Kidney (tissue), 14 donors: ENCODE data around the gene MCF2L. TPM values are rescaled to one million over a fixed set of nuclear protein-coding genes. Genes with fewer than 3 reads are reported as not detected.
A peak's percentile ranks its signal among the peaks of the same experiment; 100 is the strongest.
"Not testable (repeated sequence)": the region's sequence is repeated elsewhere in the genome, so short reads cannot be mapped to it uniquely, and the experiment has no call there.

ENCODE experiments used
- DNase-seq, 5 donors: peaks; one replicate each; pipeline ENCODE4 v3.0.0-alpha.2; 2013 to 2020
- FAIRE-seq: peaks from 2 replicates; lab custom pipeline; 2012; peaks lifted over from hg19 to GRCh38; lab: Jason Lieb, UNC
- H3K27ac ChIP-seq, 2 donors: one replicate each; pipeline ENCODE4 v1.7.0; 2013; ENCODE audit warnings: low read depth in 2 of 2, low read length in 2 of 2, inconsistent platforms in 1 of 2
- H3K27me3 ChIP-seq: one replicate; pipeline ENCODE4 v1.7.1; 2013; ENCODE audit warnings: low read length, inconsistent platforms; ENCODE audit not compliant: control insufficient read depth, insufficient read depth
- H3K36me3 ChIP-seq, 3 donors: one replicate each; pipeline versions ENCODE4 v1.7.0 to v1.7.1; 2013; ENCODE audit warnings: low read length in 3 of 3, control low read depth in 1 of 3, inconsistent platforms in 1 of 3; ENCODE audit not compliant: insufficient read depth in 3 of 3, control insufficient read depth in 2 of 3
- H3K4me1 ChIP-seq, 3 donors: one replicate each; pipeline versions ENCODE4 v1.7.0 to v1.7.1; 2013; ENCODE audit warnings: low read length in 3 of 3, inconsistent platforms in 1 of 3, low read depth in 1 of 3; ENCODE audit not compliant: control insufficient read depth in 2 of 3, insufficient read depth in 2 of 3
- H3K4me3 ChIP-seq, 3 donors: one replicate each; pipeline versions ENCODE4 v1.7.0 to v1.8.1; 2013; ENCODE audit warnings: low read length in 3 of 3, control low read depth in 1 of 3, inconsistent platforms in 1 of 3
- H3K9ac ChIP-seq, 3 donors: one replicate each; pipeline versions ENCODE4 v1.7.0 to v1.7.1; 2013; ENCODE audit warnings: low read length in 3 of 3, control low read depth in 1 of 3, inconsistent platforms in 1 of 3
- H3K9me3 ChIP-seq, 3 donors: one replicate each; pipeline versions ENCODE4 v1.7.0 to v1.7.1; 2013; ENCODE audit warnings: low read length in 3 of 3, control low read depth in 1 of 3, inconsistent platforms in 1 of 3; ENCODE audit not compliant: control insufficient read depth in 2 of 3, insufficient read depth in 1 of 3
- CTCF ChIP-seq: IDR thresholded peaks from 3 replicates; pipeline ENCODE4 v1.5.1; 2012; ENCODE audit warnings: mild to moderate bottlenecking, moderate library complexity, borderline replicate concordance; ENCODE audit not compliant: insufficient read depth; ENCODE audit errors: extremely low read depth
- intact Hi-C: fragments of 100-400 bp; cut with DNase I; formaldehyde crosslinking; loops from one replicate; pipeline ENCODE4 v1.11.1; 2022
- polyA plus RNA-seq: library from polyadenylated mRNA; stranded (reverse); fragments of 350-450 nt; fragmentation: Illumina TruSeq; extraction: RNeasy Lipid Tissue Mini Kit (QIAGEN cat#74804); gene quantifications from one replicate; pipeline ENCODE4 v1.2.3, GENCODE V29; 2014; ENCODE audit warnings: low read depth, low replicate concordance; ENCODE audit not compliant: insufficient read depth
- total RNA-seq: library from RNA; stranded (reverse); fragmentation: NEBNext Ultra II Directional; extraction: Animal tissue kit (Norgen Biotek cat#: 25700); gene quantifications from one replicate; pipeline ENCODE4 v1.2.1, GENCODE V29; 2021
- donor health status: control.
- donor health status: control.
- donor health status: control.
- donor health status: control.
- donor health status: control.
- donor health status: DM: yes; HTN: yes; CAD: no.
- donor health status: Normal renal cell carcinoma (clear cell type).

Gene MCF2L
- total and polyA plus RNA-seq, 2 donors from 2014 or later: 12.1 to 61.9 TPM

DNA sequence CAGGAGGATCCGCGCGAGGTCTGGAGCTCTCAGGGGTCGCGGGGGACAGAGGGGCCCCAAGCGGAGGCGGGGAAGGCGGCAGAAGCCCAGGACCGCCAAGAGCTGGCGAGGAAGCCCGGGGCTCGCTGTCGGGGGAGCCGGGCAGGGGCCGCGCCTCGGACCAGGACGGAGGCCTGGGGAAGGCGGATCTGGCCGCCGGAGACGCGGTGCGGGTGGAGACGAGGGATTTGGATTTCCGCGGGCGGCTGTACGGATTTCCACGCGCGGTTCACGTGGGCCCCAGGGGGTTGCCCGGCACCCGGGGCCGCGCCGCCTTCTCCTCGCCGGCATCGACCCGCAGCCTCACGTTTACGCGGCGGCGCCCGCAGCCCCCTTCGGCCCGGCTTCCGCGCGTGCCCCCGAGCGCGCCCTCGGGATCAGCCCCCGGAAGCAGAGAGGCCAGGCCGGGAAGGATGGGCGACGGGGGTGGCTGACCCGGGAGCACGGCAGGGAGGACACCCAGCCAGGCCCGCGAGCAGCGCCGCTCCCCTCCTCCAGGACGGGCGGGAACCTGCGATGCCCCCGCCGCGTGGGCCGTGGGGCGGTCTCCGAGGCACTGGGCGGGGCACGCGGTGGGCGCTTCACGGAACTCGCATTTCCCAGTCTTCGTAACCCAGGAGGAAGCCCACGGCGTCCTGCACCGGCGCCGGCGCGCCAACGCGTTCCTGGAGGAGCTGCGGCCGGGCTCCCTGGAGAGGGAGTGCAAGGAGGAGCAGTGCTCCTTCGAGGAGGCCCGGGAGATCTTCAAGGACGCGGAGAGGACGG, 141.2 kb downstream of the MCF2L start:
- Histone ChIP-seq H3K27ac (no peak overlapping the region), H3K9me3 (no peaks in the 10 kb centered on the region), H3K36me3 (no peaks in the 10 kb centered on the region), H3K4me1 (peaks cover 0 to 3% (median 0%) of the 10 kb centered on the region in 3 donors), H3K4me3 (peak overlapping the region in 2 of 3 donors; percentile 18 to 37), H3K9ac (no peak overlapping the region), H3K27me3 (no peaks in the 10 kb centered on the region)
- no peak for TF ChIP-seq CTCF
- FAIRE-seq (no peak), DNase-seq (peak; percentile 29 to 70 (median 53))
- intact Hi-C loops: no loop called here

- peaks cover 0 to 3% (median 0%) of the 10 kb centered on the region in 3 donors for H3K4me1 ChIP-seq
- peak in 2 of 5 donors; percentile 48 to 49 for DNase-seq
- intact Hi-C loops: no loop called here
- no peaks in the 10 kb centered on the region for H3K36me3 ChIP-seq
- no peak overlapping the region for H3K27ac ChIP-seq
- H3K9me3 ChIP-seq: no peaks in the 10 kb centered on the region
- TF ChIP-seq CTCF: no peak
- no peaks in the 10 kb centered on the region for H3K27me3 ChIP-seq
- FAIRE-seq: no peak
- H3K9ac ChIP-seq: no peak overlapping the region
- H3K4me3 ChIP-seq: peak overlapping the region in 2 of 3 donors; percentile 18 to 37
These were observed 141.9 kb downstream of the MCF2L start for GRCh38 chr13:113110852-113111315.

DNA sequence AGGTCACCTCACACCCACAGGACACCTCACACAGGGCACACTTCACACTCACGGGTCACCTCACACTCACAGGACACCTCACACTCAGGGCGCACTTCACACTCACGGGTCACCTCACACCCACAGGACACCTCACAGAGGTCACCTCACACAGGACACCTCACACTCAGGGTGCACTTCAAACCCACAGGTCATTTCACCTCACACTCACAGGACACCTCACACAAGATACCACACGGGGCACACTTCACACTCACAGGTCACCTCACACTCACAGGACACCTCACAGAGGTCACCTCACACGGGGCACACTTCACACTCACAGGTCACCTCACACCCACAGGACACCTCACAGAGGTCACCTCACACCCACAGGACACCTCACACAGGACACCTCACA, 142.8 kb downstream of the MCF2L start:
- H3K27me3 ChIP-seq, H3K36me3 ChIP-seq, H3K4me1 ChIP-seq, H3K9ac ChIP-seq, FAIRE-seq, H3K4me3 ChIP-seq, H3K9me3 ChIP-seq, H3K27ac ChIP-seq, intact Hi-C loops: not testable (repeated sequence)
- peak in 2 of 5 donors; percentile 11 to 25 for DNase-seq

DNA sequence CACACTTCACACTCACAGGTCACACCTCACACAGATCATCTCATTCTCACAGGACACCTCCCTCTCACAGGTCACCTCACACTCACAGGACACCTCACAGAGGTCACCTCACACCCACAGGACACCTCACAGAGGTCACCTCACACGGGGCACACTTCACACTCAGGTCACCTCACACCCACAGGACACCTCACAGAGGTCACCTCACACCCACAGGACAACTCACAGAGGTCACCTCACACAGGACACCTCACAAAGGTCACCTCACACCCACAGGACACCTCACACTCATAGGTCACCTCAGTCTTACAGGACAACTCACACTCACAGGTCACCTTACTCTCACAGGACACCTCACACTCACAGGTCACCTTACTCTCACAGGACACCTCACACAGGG, 143.5 kb downstream of the MCF2L start:
- H3K4me3 ChIP-seq, H3K9ac ChIP-seq, H3K4me1 ChIP-seq, H3K36me3 ChIP-seq, H3K9me3 ChIP-seq, FAIRE-seq, H3K27me3 ChIP-seq, H3K27ac ChIP-seq, intact Hi-C loops: not testable (repeated sequence)
- DNase-seq: peak in 1 of 5 donors; percentile 30
